Measurements from ENCODE around the gene IRF3.

GRCh38 chr19:49645995-49646394, 19.7 kb downstream of the IRF3 start:
- TF ChIP-seq CTCF (IDR thresholded peaks at IDR 0.05) (no peak), ZFX (IDR thresholded peaks at IDR 0.05; ENCODE audit: borderline replicate concordance) (no peak)
